Measurements from ENCODE around the gene SH3RF1. TPM values are rescaled to one million over a fixed set of nuclear protein-coding genes. Genes with fewer than 3 reads are reported as not detected.

The SH3RF1 gene
- total and polyA plus RNA-seq, 2 of the 8 experiments (the other 6 are each of a cell fraction or from before 2014, with no cell fraction given): 6.9 to 15.1 TPM

- no peak overlapping the region for H2AK5ac ChIP-seq (ENCODE audit: low read depth, low read length)
- H2BK12ac ChIP-seq (ENCODE audit: low read depth, low read length): no peak overlapping the region
- no peak overlapping the region for H2BK5ac ChIP-seq (ENCODE audit: low read depth, low read length)
- H2BK15ac ChIP-seq (ENCODE audit: low read length): no peak overlapping the region
- H4K8ac ChIP-seq (ENCODE audit: extremely low read depth, insufficient read depth, low read length): no peak overlapping the region
- no peak overlapping the region for H3K4me3 ChIP-seq (ENCODE audit: extremely low read depth in 1 of 4, insufficient read depth in 2 of 4, low read depth in 3 of 4, low read length in 4 of 4)
- H3K79me1 ChIP-seq (ENCODE audit: low read depth, low read length): no peaks in the 10 kb centered on the region
- 82% methylated on average over 6 of the region's 6 CpGs; no CpG with 5 or more reads in 1 of the 2 experiments for WGBS, 2 experiments (ENCODE audit: extremely low coverage in 1 of 2, insufficient coverage in 1 of 2, insufficient read length in 1 of 2, insufficient replicate concordance in 2 of 2, low coverage in 1 of 2, low lambda C conversion rate in 2 of 2, missing lambda C conversion rate in 1 of 2)
- no peaks in the 10 kb centered on the region for H3K4me1 ChIP-seq (replicated peaks in 1 of 4; ENCODE audit: control insufficient read depth in 3 of 4, insufficient read depth in 4 of 4, low read length in 3 of 4)
- no peak overlapping the region for H3K14ac ChIP-seq (ENCODE audit: insufficient read length)
- no peaks in the 10 kb centered on the region for H3K9me3 ChIP-seq (ENCODE audit: insufficient read depth in 2 of 2, low read depth in 1 of 2, low read length in 1 of 2)
- H2BK120ac ChIP-seq (replicated peaks; ENCODE audit: low read depth, low read length): no peak overlapping the region
- no peaks in the 10 kb centered on the region for H3K36me3 ChIP-seq (ENCODE audit: control insufficient read depth in 2 of 4, insufficient read depth in 4 of 4, low read length in 3 of 4)
- no peak overlapping the region for H3K56ac ChIP-seq (replicated peaks; ENCODE audit: insufficient read length, low read depth, low read length)
- no peaks in the 10 kb centered on the region for H3K23me2 ChIP-seq (ENCODE audit: low read depth, low read length)
- no peaks in the 10 kb centered on the region for H3K79me2 ChIP-seq (ENCODE audit: control insufficient read depth in 1 of 2, insufficient read depth in 2 of 2, low read length in 2 of 2)
- H3K4me2 ChIP-seq (ENCODE audit: insufficient read depth in 1 of 2, low read depth in 2 of 2, low read length in 2 of 2): no peak overlapping the region
- no peak overlapping the region for H3K27ac ChIP-seq (ENCODE audit: low read depth, low read length)
- H3K9ac ChIP-seq (replicated peaks in 1 of 4; ENCODE audit: extremely low read depth in 1 of 4, low read depth in 3 of 4, low read length in 3 of 4): no peak overlapping the region
- H4K5ac ChIP-seq (ENCODE audit: insufficient read length, low read depth, low read length): no peak overlapping the region
- H3K4ac ChIP-seq (replicated peaks; ENCODE audit: insufficient read length, low read depth, low read length): no peak overlapping the region
- FAIRE-seq (no peak), DNase-seq (ENCODE audit: low read depth in 1 of 2, low spot score in 2 of 2) (no peak)
- TF ChIP-seq TBP (IDR thresholded peaks at IDR 0.05; ENCODE audit: low read depth, low read length) (no peak), KDM5A (IDR thresholded peaks at IDR 0.05; ENCODE audit: low read length) (no peak), RNF2 (IDR thresholded peaks at IDR 0.05; ENCODE audit: borderline replicate concordance, low read depth, low read length, missing control alignments, poor library complexity, severe bottlenecking) (no peak), SIN3A (conservative IDR thresholded peaks at IDR 0.05 in 1 of 2, IDR thresholded peaks at IDR 0.05 in 1 of 2; ENCODE audit: low read depth in 1 of 2, low read length in 2 of 2) (no peak), SP2 (IDR thresholded peaks at IDR 0.05; ENCODE audit: low read length) (no peak), SP1 (IDR thresholded peaks at IDR 0.05; ENCODE audit: low read depth, low read length) (no peak), HDAC6 (IDR thresholded peaks at IDR 0.05; ENCODE audit: low read depth, low read length) (no peak), FOSL1 (IDR thresholded peaks at IDR 0.05; ENCODE audit: insufficient read depth, low read depth, low read length) (no peak), E2F6 (IDR thresholded peaks at IDR 0.05) (no peak), KDM4A (IDR thresholded peaks at IDR 0.05; ENCODE audit: low read depth, low read length, severe bottlenecking) (no peak), TAF7 (optimal IDR thresholded peaks at IDR 0.05; ENCODE audit: borderline replicate concordance, low read depth, low read length) (no peak), MAFK (IDR thresholded peaks at IDR 0.05; ENCODE audit: low read depth, low read length) (no peak), POLR2AphosphoS5 (IDR thresholded peaks at IDR 0.05; ENCODE audit: low read depth, low read length) (no peak)
- H3K27me3 ChIP-seq (replicated peaks in 1 of 4; ENCODE audit: control insufficient read depth in 3 of 4, extremely low read depth in 1 of 4, insufficient read depth in 3 of 4, low read length in 3 of 4): no peaks in the 10 kb centered on the region
- H3K23ac ChIP-seq (ENCODE audit: insufficient read length): no peak overlapping the region
- H4K20me1 ChIP-seq (replicated peaks in 1 of 2; ENCODE audit: control insufficient read depth in 1 of 2, insufficient read depth in 2 of 2, low read length in 2 of 2): no peaks in the 10 kb centered on the region
- H3K18ac ChIP-seq (ENCODE audit: extremely low read depth, low read length): no peak overlapping the region
- ChIA-PET POLR2A (ENCODE audit: partially characterized antibody) (interaction anchor here (1.9 kb wide), 1 partner anchor 11 kb away, joined by 5 read pairs; no protein-coding TSS in a partner anchor), CTCF (ENCODE audit: partially characterized antibody) (interaction anchor here (0.7 to 4.6 kb wide), 3 partner anchors 12 to 55 kb away, joined by 3 to 18 read pairs (median 4); no protein-coding TSS in a partner anchor)
- no peak overlapping the region for H2BK20ac ChIP-seq (ENCODE audit: low read length)
- H2AFZ ChIP-seq (ENCODE audit: low read length): no peak overlapping the region
- no peak overlapping the region for H4K91ac ChIP-seq (replicated peaks; ENCODE audit: insufficient read length, low read length)
Observed at GRCh38 chr4:169062897-169063244, 207.9 kb downstream of the SH3RF1 start.
